ENCODE results near the gene RAP2A. TPM values are rescaled to one million over a fixed set of nuclear protein-coding genes. Genes with fewer than 3 reads are reported as not detected.

RAP2A gene
- total and polyA plus RNA-seq, 3 experiments from 2014 or later, result 3.6 to 19.8 (median 18.3) TPM

- Mint-ChIP-seq H3K4me1 (no peaks in the 10 kb centered on the region), H3K27me3 (peaks cover 4 to 25% of the 10 kb centered on the region in 2 donors), H3K36me3 (no peaks in the 10 kb centered on the region), H3K4me3 (no peak overlapping the region), H3K27ac (no peak overlapping the region), H3K9me3 (no peaks in the 10 kb centered on the region)
- no peaks in the 10 kb centered on the region for H3K36me3 ChIP-seq (ENCODE audit: insufficient read depth, low read length)
- ChIA-PET POLR2A (no interaction called here), CTCF (no interaction called here)
- no peaks in the 10 kb centered on the region for H3K4me1 ChIP-seq (ENCODE audit: insufficient read depth, low read length)
- H3K27ac ChIP-seq (ENCODE audit: low read depth, low read length), result no peak overlapping the region
- H3K4me3 ChIP-seq (ENCODE audit: low read length), result no peak overlapping the region
- H3K27me3 ChIP-seq (ENCODE audit: insufficient read depth, low read length, poor library complexity, severe bottlenecking), result no peaks in the 10 kb centered on the region
- no peak for DNase-seq
- no peaks in the 10 kb centered on the region for H3K9me3 ChIP-seq (ENCODE audit: low read length)
These were observed 68.7 kb downstream of the RAP2A start for GRCh38 chr13:97502706-97503105.

- Mint-ChIP-seq H3K9me3 (peaks cover 0 to 3% (median 0%) of the 10 kb centered on the region in 5 donors), H3K36me3 (peaks cover 0 to 4% (median 0%) of the 10 kb centered on the region in 3 donors), H3K4me1 (no peaks in the 10 kb centered on the region), H3K27ac (no peak overlapping the region), H3K4me3 (no peak overlapping the region), H3K27me3 (peaks cover 1 to 16% of the 10 kb centered on the region in 2 donors)
- no peaks in the 10 kb centered on the region for H3K27me3 ChIP-seq (ENCODE audit: insufficient read depth, low read length, poor library complexity, severe bottlenecking)
- no peaks in the 10 kb centered on the region for H3K4me1 ChIP-seq (ENCODE audit: insufficient read depth, low read length)
- no peak overlapping the region for H3K4me3 ChIP-seq (ENCODE audit: low read length)
- H3K9me3 ChIP-seq (ENCODE audit: low read length), result no peaks in the 10 kb centered on the region
- POLR2A ChIA-PET, result no interaction called here
- no peak overlapping the region for H3K27ac ChIP-seq (ENCODE audit: low read depth, low read length)
- no peak for DNase-seq
- CTCF ChIA-PET, result no interaction called here
- H3K36me3 ChIP-seq (ENCODE audit: insufficient read depth, low read length), result no peaks in the 10 kb centered on the region
These were observed 71.0 kb downstream of the RAP2A start for GRCh38 chr13:97505017-97505416.

- Histone ChIP-seq H3K4me1 (ENCODE audit: insufficient read depth, low read length) (no peaks in the 10 kb centered on the region), H3K27ac (ENCODE audit: low read depth, low read length) (no peak overlapping the region), H3K9me3 (ENCODE audit: low read length) (no peaks in the 10 kb centered on the region), H3K27me3 (ENCODE audit: insufficient read depth, low read length, poor library complexity, severe bottlenecking) (no peaks in the 10 kb centered on the region), H3K36me3 (ENCODE audit: insufficient read depth, low read length) (no peaks in the 10 kb centered on the region), H3K4me3 (ENCODE audit: low read length) (no peak overlapping the region)
- Mint-ChIP-seq H3K27me3 (peaks cover 7 to 21% of the 10 kb centered on the region in 2 donors), H3K9me3 (peaks cover 2 to 8% (median 3%) of the 10 kb centered on the region in 5 donors), H3K27ac (no peak overlapping the region), H3K36me3 (peaks cover 0 to 7% (median 0%) of the 10 kb centered on the region in 3 donors), H3K4me1 (no peaks in the 10 kb centered on the region), H3K4me3 (no peak overlapping the region)
- no peak for DNase-seq
- ChIA-PET POLR2A (no interaction called here), CTCF (no interaction called here)
These were observed 72.5 kb downstream of the RAP2A start for GRCh38 chr13:97506511-97506910.

DNA sequence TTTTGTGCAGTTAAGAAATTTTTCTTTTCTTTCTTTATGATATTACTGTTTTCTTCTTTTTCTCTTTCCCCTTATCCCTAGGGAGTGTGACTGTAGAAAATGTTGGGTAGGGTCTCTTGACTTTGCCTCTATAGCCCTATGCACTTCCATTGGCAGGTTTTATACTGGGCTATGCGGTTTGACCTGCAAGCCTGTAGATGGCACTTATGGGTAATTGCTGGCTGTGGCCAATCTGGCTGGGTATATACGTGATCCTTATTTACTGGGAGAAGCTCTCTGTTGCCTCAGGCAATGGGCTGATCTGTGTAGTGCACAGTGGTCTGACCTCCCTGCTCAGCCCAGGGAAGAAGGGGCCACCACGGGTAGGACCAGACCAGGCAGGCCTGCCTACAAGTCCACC is 78.8 kb downstream of the RAP2A start:
- DNase-seq, result no peak
- H3K27ac ChIP-seq (ENCODE audit: low read depth, low read length), result no peak overlapping the region
- no peaks in the 10 kb centered on the region for H3K27me3 ChIP-seq (ENCODE audit: insufficient read depth, low read length, poor library complexity, severe bottlenecking)
- H3K4me3 Mint-ChIP-seq, result no peak overlapping the region
- no peaks in the 10 kb centered on the region for H3K4me1 ChIP-seq (ENCODE audit: insufficient read depth, low read length)
- no peaks in the 10 kb centered on the region for H3K9me3 ChIP-seq (ENCODE audit: low read length)
- peaks cover 26 to 45% of the 10 kb centered on the region in 2 donors for H3K27me3 Mint-ChIP-seq
- POLR2A ChIA-PET, result no interaction called here
- H3K9me3 Mint-ChIP-seq, result peaks cover 9 to 20% (median 15%) of the 10 kb centered on the region in 5 donors
- CTCF ChIA-PET, result no interaction called here
- no peaks in the 10 kb centered on the region for H3K36me3 ChIP-seq (ENCODE audit: insufficient read depth, low read length)
- H3K4me1 Mint-ChIP-seq, result no peaks in the 10 kb centered on the region
- H3K4me3 ChIP-seq (ENCODE audit: low read length), result no peak overlapping the region
- H3K36me3 Mint-ChIP-seq, result peaks cover 0 to 17% (median 0%) of the 10 kb centered on the region in 3 donors
- H3K27ac Mint-ChIP-seq, result no peak overlapping the region

DNA sequence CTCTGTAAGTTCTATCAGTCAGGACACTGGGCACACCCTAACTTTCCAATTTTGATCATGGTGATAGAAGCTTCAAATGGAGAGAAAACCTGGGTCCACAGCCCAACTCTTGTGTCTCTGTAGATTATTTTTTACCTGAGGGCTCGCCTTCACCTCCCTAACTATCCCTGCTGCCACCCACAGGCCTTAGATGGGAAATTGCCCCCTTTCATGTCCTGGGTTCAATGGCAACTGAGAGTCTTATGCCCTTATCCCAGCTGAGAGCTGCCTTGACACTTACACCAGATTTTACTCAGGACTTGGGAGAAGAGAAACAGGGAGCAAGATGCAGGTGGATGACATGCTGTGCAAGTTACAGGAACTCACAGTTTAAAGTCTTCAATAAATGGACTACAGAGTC is 81.7 kb downstream of the RAP2A start:
- ChIA-PET CTCF (no interaction called here), POLR2A (no interaction called here)
- Mint-ChIP-seq H3K27ac (no peak overlapping the region), H3K4me1 (no peaks in the 10 kb centered on the region), H3K4me3 (no peak overlapping the region), H3K36me3 (peaks cover 0 to 12% (median 2%) of the 10 kb centered on the region in 3 donors), H3K9me3 (peaks cover 9 to 17% (median 15%) of the 10 kb centered on the region in 5 donors), H3K27me3 (peaks cover 24 to 40% of the 10 kb centered on the region in 2 donors)
- Histone ChIP-seq H3K36me3 (ENCODE audit: insufficient read depth, low read length) (no peaks in the 10 kb centered on the region), H3K9me3 (ENCODE audit: low read length) (no peaks in the 10 kb centered on the region), H3K4me1 (ENCODE audit: insufficient read depth, low read length) (no peaks in the 10 kb centered on the region), H3K4me3 (ENCODE audit: low read length) (no peak overlapping the region), H3K27ac (ENCODE audit: low read depth, low read length) (no peak overlapping the region), H3K27me3 (ENCODE audit: insufficient read depth, low read length, poor library complexity, severe bottlenecking) (no peaks in the 10 kb centered on the region)
- no peak for DNase-seq

DNA sequence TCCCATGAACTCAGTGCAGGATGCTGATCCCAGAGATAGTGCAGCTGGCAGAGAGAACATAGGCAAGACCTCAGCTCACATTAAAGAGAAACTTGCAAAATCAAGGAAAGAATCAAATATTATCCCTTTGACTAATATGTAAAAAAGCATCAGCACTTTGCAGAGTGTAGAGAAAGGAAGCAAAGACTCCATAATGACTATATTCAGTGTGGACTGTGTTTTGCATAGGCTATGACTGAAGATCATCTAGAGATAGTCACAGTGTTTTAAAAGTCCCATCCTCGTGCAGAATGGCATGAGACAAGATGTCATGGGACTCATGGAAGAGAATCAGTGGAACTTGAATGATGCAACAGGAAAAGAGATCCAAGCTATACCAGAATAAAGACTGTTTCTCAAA is 84.0 kb downstream of the RAP2A start:
- Mint-ChIP-seq H3K27ac (no peak overlapping the region), H3K4me1 (no peaks in the 10 kb centered on the region), H3K36me3 (peaks cover 0 to 2% (median 0%) of the 10 kb centered on the region in 3 donors), H3K4me3 (no peak overlapping the region), H3K27me3 (peaks cover 20 to 37% of the 10 kb centered on the region in 2 donors), H3K9me3 (peaks cover 0 to 6% (median under 1%) of the 10 kb centered on the region in 5 donors)
- H3K27me3 ChIP-seq (ENCODE audit: insufficient read depth, low read length, poor library complexity, severe bottlenecking), result no peaks in the 10 kb centered on the region
- H3K4me3 ChIP-seq (ENCODE audit: low read length), result no peak overlapping the region
- ChIA-PET POLR2A (no interaction called here), CTCF (no interaction called here)
- H3K36me3 ChIP-seq (ENCODE audit: insufficient read depth, low read length), result no peaks in the 10 kb centered on the region
- H3K4me1 ChIP-seq (ENCODE audit: insufficient read depth, low read length), result no peaks in the 10 kb centered on the region
- no peak for DNase-seq
- H3K9me3 ChIP-seq (ENCODE audit: low read length), result no peaks in the 10 kb centered on the region
- no peak overlapping the region for H3K27ac ChIP-seq (ENCODE audit: low read depth, low read length)

Other genes with a start within 250 kb of the RAP2A start
- 10 to 100 TPM; 17.7 to 17.8 TPM for gene MBNL2, start 211.8 kb upstream of the RAP2A start, total RNA-seq
- gene MBNL2, start 211.8 kb upstream of the RAP2A start, polyA plus RNA-seq, result 15.9 TPM

All from CD8-positive, alpha-beta memory T cell (primary cell).